Gastrocnemius medialis (tissue), 4 donors: Measurements from ENCODE around the gene CXCL13. TPM values are rescaled to one million over a fixed set of nuclear protein-coding genes. Genes with fewer than 3 reads are reported as not detected.
"Not testable (repeated sequence)": the region's sequence is repeated elsewhere in the genome, so short reads cannot be mapped to it uniquely, and the experiment has no call there.

Source experiments
- ATAC-seq, 2 donors: fragments of 150-250 bp; one replicate each; pipeline ENCODE4 v1.9.1; 2016
- DNase-seq, 2 donors: peaks; one replicate each; pipeline ENCODE4 v3.0.0-alpha.2; 2019
- H3K27ac ChIP-seq, 4 donors: fragments of 200-600 bp; sonication (generic); 1 replicate in 1 of 4; 2 replicates in 3 of 4; pipeline ENCODE4 v1.5.1; 2016 to 2018; ENCODE audit warnings: mild to moderate bottlenecking in 2 of 4, moderate library complexity in 1 of 4
- H3K27me3 ChIP-seq, 3 donors: fragments of 200-600 bp; sonication (generic) in 2 of 3; 1 replicate in 1 of 3; 2 replicates in 2 of 3; pipeline versions ENCODE4 v1.5.1 to v1.6.0; 2016 to 2019; ENCODE audit warnings: mild to moderate bottlenecking in 1 of 3, moderate library complexity in 1 of 3
- H3K36me3 ChIP-seq, 2 donors: fragments of 200-600 bp; sonication (generic) in 1 of 2; one replicate each; pipeline ENCODE4 v1.5.1; 2017 to 2018
- H3K4me1 ChIP-seq, 2 donors: fragments of 200-600 bp; sonication (generic) in 1 of 2; one replicate each; pipeline ENCODE4 v1.5.1; 2016 to 2017; ENCODE audit warnings: mild to moderate bottlenecking in 2 of 2
- H3K4me3 ChIP-seq, 4 donors: fragments of 200-600 bp; sonication (generic) in 3 of 4; 1 replicate in 1 of 4; 2 replicates in 3 of 4; pipeline ENCODE4 v1.5.1; 2016 to 2019; ENCODE audit warnings: mild to moderate bottlenecking in 2 of 4
- H3K9me3 ChIP-seq, 3 donors: fragments of 200-600 bp; sonication (generic) in 2 of 3; 1 replicate in 1 of 3; 2 replicates in 2 of 3; pipeline ENCODE4 v1.5.1; 2016 to 2019
- CTCF ChIP-seq, 5 experiments: fragments of 450-650 bp in 3 of 5; fragments of 200-600 bp in 2 of 5; sonication (generic) in 2 of 5; IDR thresholded peaks in 4 of 5; conservative IDR thresholded peaks in 1 of 5; 1 replicate in 4 of 5; 2 replicates in 1 of 5; pipeline ENCODE4 v1.5.1; 2016 to 2019; ENCODE audit warnings: antibody characterized with exemption in 5 of 5, mild to moderate bottlenecking in 3 of 5, moderate library complexity in 3 of 5
- POLR2A ChIP-seq, 2 donors: fragments of 450-650 bp; IDR thresholded peaks; one replicate each; pipeline ENCODE4 v1.6.1; 2017; ENCODE audit warnings: antibody characterized with exemption in 2 of 2, mild to moderate bottlenecking in 2 of 2, moderate library complexity in 2 of 2
- in situ Hi-C, 4 donors: fragments of 200-750 bp; cut with MboI; loops; one replicate each; pipeline versions ENCODE4 v1.15.0 to v1.8.0; 2017; ENCODE audit warnings: low sequenced_read_pairs in 4 of 4
- intact Hi-C: fragments of 100-400 bp; cut with DNase I; formaldehyde crosslinking; loops from one replicate; pipeline ENCODE4 v1.15.1; 2023; ENCODE audit warnings: low total_unique reads
- total RNA-seq, 4 donors: library from RNA; depleted of rRNA; stranded (reverse); fragments of >200 nt; gene quantifications; one replicate each; pipeline versions ENCODE4 v1.1.0 to v1.2.3, GENCODE V29; 2016

Gene CXCL13
- total RNA-seq, 4 donors from 2014 or later = not detected

GRCh38 chr4:77631276-77631675 is 25.7 kb downstream of the CXCL13 start:
- in situ Hi-C loops (no loop called here), intact Hi-C loops (no loop called here)
- H3K27ac ChIP-seq = no peak overlapping the region
- H3K4me3 ChIP-seq = no peak overlapping the region
- no peaks in the 10 kb centered on the region for H3K4me1 ChIP-seq
- no peaks in the 10 kb centered on the region for H3K36me3 ChIP-seq
- no peak for DNase-seq
- H3K9me3 ChIP-seq = no peaks in the 10 kb centered on the region
- no peaks in the 10 kb centered on the region for H3K27me3 ChIP-seq
- ATAC-seq = no peak
- no peak for TF ChIP-seq POLR2A (IDR thresholded peaks at IDR 0.05)
- no peak for TF ChIP-seq CTCF (IDR thresholded peaks at IDR 0.05 in 4 of 5, conservative IDR thresholded peaks at IDR 0.05 in 1 of 5)

DNA sequence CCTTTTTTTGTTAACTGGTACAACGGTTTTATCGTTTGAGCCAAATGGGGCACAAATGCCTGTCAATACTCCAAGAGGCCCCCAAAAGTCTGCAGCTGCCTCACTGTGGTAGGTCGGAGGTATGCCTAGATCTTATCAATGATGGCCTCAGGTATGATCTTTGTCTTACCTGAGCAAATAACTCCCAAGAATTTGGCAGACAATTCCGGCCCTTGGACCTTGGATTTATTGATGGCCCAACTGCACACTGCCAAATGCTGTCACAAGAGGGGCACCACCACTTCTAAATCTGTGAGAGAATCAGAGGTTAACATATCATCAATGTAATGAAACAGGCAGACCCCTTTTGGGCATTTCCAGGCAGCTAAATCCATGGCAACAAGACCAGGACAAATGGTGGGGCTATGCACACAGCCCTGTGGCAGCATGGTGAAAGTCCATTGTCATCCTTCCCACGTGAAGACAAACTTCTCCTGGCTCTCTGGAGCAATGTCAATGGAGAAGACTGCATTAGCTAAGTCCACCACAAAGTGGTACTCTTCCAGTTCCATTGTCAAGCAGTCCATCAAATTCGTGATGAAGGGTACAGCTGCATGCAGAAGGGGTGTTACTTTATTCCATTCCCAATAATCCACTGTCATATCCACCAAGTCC is 28.6 kb downstream of the CXCL13 start:
- Histone ChIP-seq H3K9me3 (no peaks in the 10 kb centered on the region), H3K4me1 (no peaks in the 10 kb centered on the region), H3K4me3 (no peak overlapping the region), H3K27ac (no peak overlapping the region), H3K36me3 (no peaks in the 10 kb centered on the region), H3K27me3 (no peaks in the 10 kb centered on the region)
- intact Hi-C loops = no loop called here
- in situ Hi-C loops = no loop called here
- TF ChIP-seq CTCF (IDR thresholded peaks at IDR 0.05 in 4 of 5, conservative IDR thresholded peaks at IDR 0.05 in 1 of 5) (no peak), POLR2A (IDR thresholded peaks at IDR 0.05) (no peak)
- ATAC-seq (no peak), DNase-seq (no peak)

- TF ChIP-seq CTCF (IDR thresholded peaks at IDR 0.05 in 4 of 5, conservative IDR thresholded peaks at IDR 0.05 in 1 of 5) (no peak), POLR2A (IDR thresholded peaks at IDR 0.05) (no peak)
- no peak for ATAC-seq
- Histone ChIP-seq H3K9me3 (no peaks in the 10 kb centered on the region), H3K36me3 (no peaks in the 10 kb centered on the region), H3K4me3 (no peak overlapping the region), H3K27me3 (no peaks in the 10 kb centered on the region), H3K4me1 (no peaks in the 10 kb centered on the region), H3K27ac (no peak overlapping the region)
- intact Hi-C loops (no loop called here), in situ Hi-C loops (no loop called here)
- no peak for DNase-seq
These were observed 29.6 kb downstream of the CXCL13 start for GRCh38 chr4:77635246-77635645.

- no peak overlapping the region for H3K27ac ChIP-seq
- in situ Hi-C loops = no loop called here
- H3K9me3 ChIP-seq = no peaks in the 10 kb centered on the region
- H3K4me3 ChIP-seq = no peak overlapping the region
- no peaks in the 10 kb centered on the region for H3K36me3 ChIP-seq
- no peak for ATAC-seq
- intact Hi-C loops = no loop called here
- TF ChIP-seq CTCF (IDR thresholded peaks at IDR 0.05 in 4 of 5, conservative IDR thresholded peaks at IDR 0.05 in 1 of 5) (no peak), POLR2A (IDR thresholded peaks at IDR 0.05) (no peak)
- DNase-seq = no peak
- H3K27me3 ChIP-seq = no peaks in the 10 kb centered on the region
- no peaks in the 10 kb centered on the region for H3K4me1 ChIP-seq
These were observed 30.3 kb downstream of the CXCL13 start for GRCh38 chr4:77635876-77636275.

DNA sequence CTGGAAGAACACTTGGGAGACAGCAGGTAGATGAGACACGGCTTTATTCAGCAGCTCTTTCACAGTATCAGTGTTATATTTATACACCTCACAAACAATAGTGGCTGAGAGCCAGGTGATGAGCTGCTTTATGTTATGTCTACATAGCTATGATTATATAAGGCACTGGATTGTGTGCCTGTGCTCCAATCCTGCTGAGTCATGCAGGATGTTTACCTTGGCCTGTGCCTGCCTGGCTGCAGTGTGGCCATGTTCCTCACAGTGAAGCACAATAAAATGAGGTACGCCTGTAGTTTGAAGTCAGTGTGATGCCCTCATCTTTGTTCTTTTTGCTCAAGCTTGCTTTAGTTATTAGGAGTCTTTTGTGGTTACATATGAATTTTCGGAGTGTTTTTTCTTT is 31.3 kb downstream of the CXCL13 start:
- H3K27me3 ChIP-seq = no peaks in the 10 kb centered on the region
- no peak overlapping the region for H3K4me3 ChIP-seq
- H3K27ac ChIP-seq = no peak overlapping the region
- no peaks in the 10 kb centered on the region for H3K9me3 ChIP-seq
- no peak for TF ChIP-seq POLR2A (IDR thresholded peaks at IDR 0.05)
- TF ChIP-seq CTCF (IDR thresholded peaks at IDR 0.05 in 4 of 5, conservative IDR thresholded peaks at IDR 0.05 in 1 of 5) = no peak
- intact Hi-C loops (no loop called here), in situ Hi-C loops (no loop called here)
- no peaks in the 10 kb centered on the region for H3K36me3 ChIP-seq
- ATAC-seq (no peak), DNase-seq (no peak)
- H3K4me1 ChIP-seq = no peaks in the 10 kb centered on the region

- H3K9me3 ChIP-seq, H3K27me3 ChIP-seq, H3K4me1 ChIP-seq, in situ Hi-C loops, ATAC-seq, H3K27ac ChIP-seq, H3K36me3 ChIP-seq, intact Hi-C loops, DNase-seq, H3K4me3 ChIP-seq: not testable (repeated sequence)
These were observed 38.4 kb downstream of the CXCL13 start for GRCh38 chr4:77644069-77644468.
